Measurements from ENCODE around the gene LYPLAL1.

- TF ChIP-seq CTCF (IDR thresholded peaks at IDR 0.05): no peak
- no peak for TF ChIP-seq POLR2A (IDR thresholded peaks at IDR 0.05)
These were observed 1.5 kb downstream of the LYPLAL1 start for GRCh38 chr1:219175212-219175564.

Measured in thyroid gland (tissue), 4 donors.